ENCODE data around the gene MBOAT7. TPM values are rescaled to one million over a fixed set of nuclear protein-coding genes. Genes with fewer than 3 reads are reported as not detected.

The MBOAT7 gene
- total RNA-seq, 3 donors from 2014 or later, result 96.3 to 122 (median 108) TPM

Other genes with a start within 250 kb of the MBOAT7 start
- gene CACNG8, start 226.6 kb downstream of the MBOAT7 start, total RNA-seq, result not detected
- not detected for gene CACNG6, start 197.9 kb downstream of the MBOAT7 start, total RNA-seq
- not detected for gene VSTM1, start 125.7 kb downstream of the MBOAT7 start, total RNA-seq
- not detected for gene TARM1, start 108.2 kb downstream of the MBOAT7 start, total RNA-seq
- gene OSCAR, start 88.8 kb downstream of the MBOAT7 start, total RNA-seq, result under 1 TPM in 1 of 3 donors, not detected in 2; 0.11 TPM
- 100 to 1,000 TPM; 118 to 170 (median 140) TPM for gene NDUFA3, start 86.7 kb downstream of the MBOAT7 start, total RNA-seq
- 10 to 100 TPM; 32.1 to 33.8 (median 33.0) TPM for gene TFPT, start 73.9 kb downstream of the MBOAT7 start, total RNA-seq
- gene PRPF31, start 73.8 kb downstream of the MBOAT7 start, total RNA-seq, result 100 to 1,000 TPM; 154 to 180 (median 161) TPM
- gene CNOT3, start 51.8 kb downstream of the MBOAT7 start, total RNA-seq, result 100 to 1,000 TPM in 2 of 3 donors, 10 to 100 TPM in 1; 90.8 to 102 (median 100) TPM
- gene LENG1, start 29.9 kb downstream of the MBOAT7 start, total RNA-seq, result 1 to 10 TPM; 5.6 to 9.7 (median 9.2) TPM
- under 1 TPM; 0.63 to 0.98 (median 0.79) TPM for gene TMC4, start 16.4 kb downstream of the MBOAT7 start, total RNA-seq
- 10 to 100 TPM; 22.7 to 29.1 (median 25.9) TPM for gene TSEN34, start 1.7 kb upstream of the MBOAT7 start, total RNA-seq
- 1,000 to 10,000 TPM; 2,430 to 2,508 (median 2,489) TPM for gene RPS9, start 11.3 kb upstream of the MBOAT7 start, total RNA-seq
- not detected for gene LILRB3, start 33.4 kb upstream of the MBOAT7 start, total RNA-seq
- gene LILRA6, start 53.2 kb upstream of the MBOAT7 start, total RNA-seq, result not detected
- not detected for gene LILRB5, start 67.7 kb upstream of the MBOAT7 start, total RNA-seq
- gene LILRB2, start 91.5 kb upstream of the MBOAT7 start, total RNA-seq, result not detected
- not detected for gene LILRA5, start 123.6 kb upstream of the MBOAT7 start, total RNA-seq
- gene LILRA4, start 149.6 kb upstream of the MBOAT7 start, total RNA-seq, result not detected
- 1 to 10 TPM; 4.7 to 6.1 (median 5.5) TPM for gene LAIR1, start 175.4 kb upstream of the MBOAT7 start, total RNA-seq
- gene TTYH1, start 225.9 kb upstream of the MBOAT7 start, total RNA-seq, result under 1 TPM in 1 of 3 donors, not detected in 2; 0.46 TPM